ENCODE measurements around the gene HACL1.
A peak's percentile ranks its signal among the peaks of the same experiment; 100 is the strongest.
"Not testable (repeated sequence)": the region's sequence is repeated elsewhere in the genome, so short reads cannot be mapped to it uniquely, and the experiment has no call there.

The HACL1 gene

DNA sequence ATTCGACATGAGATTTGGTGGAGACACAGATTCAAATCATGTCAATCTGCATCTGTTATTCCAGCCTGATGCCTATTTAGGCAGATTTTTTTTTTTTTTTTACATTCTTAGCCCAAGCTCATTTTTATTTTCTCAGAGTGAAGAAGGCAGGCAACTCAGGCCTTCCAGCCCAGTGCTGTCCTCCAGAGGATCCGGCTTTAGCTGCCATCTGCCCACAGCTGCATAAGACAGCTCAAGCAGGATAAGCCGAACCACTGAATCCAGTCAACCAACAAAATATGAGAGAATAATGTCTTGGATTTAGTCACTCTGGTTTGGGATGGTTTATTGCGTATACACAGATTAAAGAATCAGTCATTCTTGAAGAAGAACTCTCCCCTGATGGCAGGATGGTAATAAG is 60.0 kb downstream of the HACL1 start:
- no peak for DNase-seq
- in situ Hi-C loops (cut with MboI; ENCODE audit: low pct_unique_long_range_greater_than_20kb, low sequenced_read_pairs), result no loop called here

DNA sequence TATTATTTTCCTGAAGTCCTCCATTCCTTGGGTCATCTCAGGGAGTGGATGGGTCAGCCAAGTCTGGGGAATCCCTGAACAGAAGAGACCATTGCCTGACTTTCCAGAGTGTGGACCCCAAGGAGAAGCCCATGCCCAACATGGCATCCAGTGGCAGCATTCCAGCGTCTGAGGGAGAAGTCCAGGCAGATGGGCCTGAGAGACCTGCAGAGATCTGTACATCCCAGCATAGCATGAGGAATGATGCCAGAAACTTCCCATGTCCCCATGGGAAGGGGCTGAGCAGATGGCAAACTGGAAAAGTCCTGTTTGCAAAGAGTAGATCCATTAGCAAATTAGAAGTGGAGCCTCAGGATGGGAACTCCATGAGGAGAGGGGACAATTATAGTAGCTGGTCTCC is 62.3 kb downstream of the HACL1 start:
- DNase-seq, result no peak
- in situ Hi-C loops (cut with MboI; ENCODE audit: low pct_unique_long_range_greater_than_20kb, low sequenced_read_pairs), result no loop called here

DNA sequence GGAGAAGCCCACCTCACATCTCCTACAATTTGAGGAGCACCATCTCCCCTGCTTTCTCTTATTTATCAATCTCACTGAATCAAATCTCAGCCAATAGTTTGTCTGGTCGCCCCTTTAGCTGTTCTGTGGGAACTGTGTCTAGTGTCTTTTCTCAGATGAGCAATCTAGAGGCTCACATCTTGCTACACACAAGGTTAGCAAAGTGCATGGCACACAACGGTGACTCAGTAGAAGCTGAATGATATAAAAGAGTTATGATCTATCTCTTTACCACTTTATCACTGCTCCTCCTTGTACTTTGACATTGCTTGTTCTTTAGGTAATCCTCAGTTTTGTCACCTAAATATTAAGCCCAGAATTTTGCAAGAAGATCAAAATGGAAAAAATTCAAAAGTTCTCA is 63.0 kb downstream of the HACL1 start:
- in situ Hi-C loops (cut with MboI; ENCODE audit: low pct_unique_long_range_greater_than_20kb, low sequenced_read_pairs), result no loop called here
- no peak for DNase-seq

DNA sequence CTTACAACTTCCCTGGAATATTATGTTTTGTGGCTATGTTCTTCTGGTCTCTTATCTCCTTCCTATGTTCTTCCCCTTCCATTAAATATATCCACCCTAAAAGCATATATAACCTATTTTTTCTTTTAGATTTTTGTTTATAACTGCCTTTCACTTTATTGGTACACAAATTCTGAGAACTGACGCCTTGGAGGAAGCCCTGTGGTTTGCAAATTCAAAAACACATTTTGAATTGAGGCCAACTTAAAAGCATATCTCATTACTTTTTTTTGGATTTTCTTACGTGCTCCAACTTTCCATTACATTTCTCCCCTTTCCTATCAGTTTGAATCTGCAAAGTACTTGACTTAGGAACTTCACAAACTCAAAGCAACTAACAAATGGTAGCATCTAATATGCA is 64.5 kb downstream of the HACL1 start:
- no peak for DNase-seq
- in situ Hi-C loops (cut with MboI; ENCODE audit: low pct_unique_long_range_greater_than_20kb, low sequenced_read_pairs), result no loop called here

DNA sequence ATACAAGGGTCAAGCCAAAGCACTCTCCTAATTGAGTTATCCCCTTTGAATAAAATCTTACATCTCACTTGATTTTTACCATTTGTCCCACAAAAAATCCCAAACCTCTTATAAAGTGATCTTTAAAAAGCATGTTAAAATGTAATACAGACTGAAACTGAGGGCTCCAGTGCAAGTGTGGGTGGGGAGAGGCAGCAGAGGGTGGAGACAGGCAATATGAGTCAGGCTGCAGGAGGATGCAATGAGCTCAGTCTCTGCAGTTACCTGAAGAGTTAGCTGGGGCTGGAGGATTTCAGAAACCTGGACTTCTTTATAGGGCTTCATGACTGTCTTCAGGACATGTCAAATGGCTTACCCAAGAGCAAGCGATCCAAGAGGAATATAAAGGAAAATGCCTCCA is 65.6 kb downstream of the HACL1 start:
- in situ Hi-C loops (cut with MboI; ENCODE audit: low pct_unique_long_range_greater_than_20kb, low sequenced_read_pairs), result no loop called here

DNA sequence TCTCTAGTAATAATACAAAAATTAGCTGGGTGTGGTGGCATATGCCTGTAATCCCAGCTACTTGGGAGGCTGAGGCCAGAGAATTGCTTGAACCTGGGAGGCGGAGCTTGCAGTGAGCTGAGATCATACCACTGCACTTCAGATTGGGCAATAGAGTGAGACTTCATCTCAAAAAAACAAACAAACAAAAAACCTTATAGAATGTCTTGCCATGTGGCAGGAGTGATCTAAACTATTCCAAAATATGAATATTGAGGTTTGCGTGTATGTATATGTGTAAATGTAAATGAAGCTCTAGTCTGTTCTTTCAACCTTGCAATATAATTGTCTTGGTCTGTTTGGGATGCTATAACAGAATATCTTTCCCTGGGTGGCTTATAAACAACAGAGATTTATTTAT is 68.8 kb downstream of the HACL1 start:
- DNase-seq; in situ Hi-C loops (cut with MboI; ENCODE audit: low pct_unique_long_range_greater_than_20kb, low sequenced_read_pairs): not testable (repeated sequence)

More for the DNA sequence above, 65.6 kb downstream of the HACL1 start:
- no peak for DNase-seq

DNA sequence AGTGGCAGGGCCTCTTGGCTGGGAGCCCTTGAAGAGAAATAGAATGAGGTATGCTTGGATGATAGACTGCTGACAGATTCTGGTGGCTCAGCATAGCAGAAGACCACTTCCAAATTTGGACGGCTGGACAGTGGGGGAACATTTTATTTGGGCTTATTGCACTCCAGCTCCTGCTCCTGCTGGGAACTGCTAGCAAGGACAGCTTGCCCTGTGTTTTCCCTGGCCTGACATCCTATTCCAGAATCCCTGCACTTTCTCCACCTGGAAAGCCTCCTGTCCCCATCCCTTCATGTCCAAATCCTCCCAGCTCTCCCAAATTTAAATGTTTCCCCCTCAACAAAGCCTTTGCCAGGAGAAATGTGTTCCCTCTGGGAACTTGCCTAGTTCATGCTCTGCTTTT is 70.0 kb downstream of the HACL1 start:
- DNase-seq, result no peak
- in situ Hi-C loops (cut with MboI; ENCODE audit: low pct_unique_long_range_greater_than_20kb, low sequenced_read_pairs), result no loop called here

DNA sequence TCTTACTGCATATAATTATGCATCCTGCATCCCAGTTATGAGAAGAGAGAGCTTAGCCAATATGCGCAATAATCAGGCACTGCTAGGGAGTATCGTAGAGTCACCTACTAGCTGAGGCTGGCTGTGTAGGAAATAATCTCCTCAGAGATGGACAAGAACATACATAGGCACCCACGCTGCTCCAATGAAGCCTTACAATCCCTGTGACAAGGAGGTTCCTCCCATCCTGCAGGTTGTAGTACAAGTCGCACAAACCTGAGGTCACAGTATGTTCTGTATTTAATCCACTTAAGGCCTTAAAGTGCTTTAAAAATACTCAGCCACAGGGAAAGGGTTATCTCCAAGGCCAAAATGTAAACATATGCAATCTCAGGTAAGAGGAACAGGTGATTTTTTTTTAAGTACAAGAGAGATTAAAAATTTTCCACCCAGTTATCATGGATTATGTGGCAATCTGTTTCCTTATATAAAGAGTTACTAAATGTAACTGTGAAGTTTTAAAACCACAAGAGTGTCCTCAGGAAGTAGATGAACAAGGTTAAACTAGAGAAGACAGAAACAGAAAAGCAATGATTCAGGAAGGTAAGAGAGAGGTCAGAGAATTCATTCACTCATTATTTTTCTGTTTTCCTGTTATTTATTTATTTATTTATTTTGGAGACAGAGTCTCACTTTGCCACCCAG is 72.4 kb downstream of the HACL1 start:
- DNase-seq, result no peak

DNA sequence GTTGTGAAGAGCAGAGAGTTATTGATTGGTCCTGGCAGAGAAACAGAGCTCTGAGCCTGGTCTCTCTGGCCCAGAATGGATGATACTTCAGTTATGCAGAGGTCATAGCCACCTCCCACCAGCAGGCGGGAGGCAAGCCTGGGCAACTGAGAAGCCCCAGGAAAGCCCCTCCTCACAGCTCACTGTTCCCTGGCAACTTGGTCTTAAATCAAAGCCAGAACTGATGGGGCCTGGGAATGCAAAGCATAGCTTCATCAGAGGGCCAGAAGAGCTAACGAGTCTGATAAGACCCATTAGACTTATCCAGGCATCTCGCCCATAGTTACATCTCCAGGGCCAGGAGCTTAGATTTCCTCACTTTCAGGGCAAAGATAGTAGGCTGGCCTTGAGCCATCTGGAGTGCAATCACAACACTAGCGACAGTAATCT is 74.3 kb downstream of the HACL1 start:
- in situ Hi-C loops (cut with MboI; ENCODE audit: low pct_unique_long_range_greater_than_20kb, low sequenced_read_pairs), result no loop called here
- DNase-seq, result no peak

More for the DNA sequence above, 72.4 kb downstream of the HACL1 start:
- in situ Hi-C loops (cut with MboI; ENCODE audit: low pct_unique_long_range_greater_than_20kb, low sequenced_read_pairs), result no loop called here

DNA sequence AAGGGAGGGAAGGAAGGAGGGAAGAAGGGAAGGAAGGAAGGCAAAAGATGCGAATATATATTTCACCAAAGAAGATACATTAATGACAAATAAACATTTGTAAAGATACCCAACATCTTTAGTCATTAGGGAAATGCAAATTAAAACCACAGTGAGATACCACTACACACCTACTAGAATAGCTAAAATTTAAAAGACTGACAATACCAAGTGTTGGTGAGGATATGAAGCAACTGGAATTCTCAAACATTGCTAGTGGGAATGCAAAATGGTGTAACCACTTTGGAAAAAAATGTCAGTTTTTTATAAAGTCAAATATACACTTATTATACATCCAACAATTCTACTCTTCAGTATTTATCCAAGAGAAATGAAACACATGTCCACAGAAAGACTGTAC is 75.6 kb downstream of the HACL1 start:
- no peak for DNase-seq
- in situ Hi-C loops (cut with MboI; ENCODE audit: low pct_unique_long_range_greater_than_20kb, low sequenced_read_pairs), result no loop called here

DNA sequence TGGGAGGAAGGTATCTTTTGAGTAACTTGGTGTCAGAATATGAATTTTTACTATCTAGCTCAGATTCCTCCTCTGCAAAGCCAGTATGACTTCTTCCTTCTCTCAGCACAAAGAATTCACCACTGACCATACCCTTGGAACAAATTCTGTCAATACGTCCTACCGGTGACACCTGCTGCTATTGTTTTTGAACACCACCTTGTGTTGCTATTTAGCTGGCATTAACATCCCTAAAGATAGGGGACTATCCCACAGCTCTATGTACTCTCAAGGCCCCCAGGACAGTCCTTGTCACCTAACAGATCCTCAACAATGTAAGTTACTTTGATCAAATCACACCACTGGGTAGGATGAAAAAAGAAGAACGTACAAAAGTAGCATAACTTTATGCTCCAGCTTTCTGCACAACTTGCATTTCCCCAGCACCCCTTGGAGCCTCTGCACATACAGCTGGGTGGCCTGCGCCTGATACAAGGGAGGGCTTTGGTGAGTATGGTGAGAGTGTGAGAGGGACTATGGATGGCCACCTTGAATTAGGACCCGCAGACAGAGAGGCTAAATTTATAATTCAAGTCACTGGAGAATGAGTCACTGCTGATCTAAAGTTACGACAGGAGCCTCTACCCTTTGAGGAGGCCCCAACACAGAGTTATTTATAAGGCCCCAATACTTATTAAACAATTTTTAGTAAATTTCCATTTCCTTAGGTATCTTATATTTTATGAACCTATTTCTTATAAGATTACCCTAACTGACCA is 77.5 kb downstream of the HACL1 start:
- in situ Hi-C loops (cut with MboI; ENCODE audit: low pct_unique_long_range_greater_than_20kb, low sequenced_read_pairs), result no loop called here

DNA sequence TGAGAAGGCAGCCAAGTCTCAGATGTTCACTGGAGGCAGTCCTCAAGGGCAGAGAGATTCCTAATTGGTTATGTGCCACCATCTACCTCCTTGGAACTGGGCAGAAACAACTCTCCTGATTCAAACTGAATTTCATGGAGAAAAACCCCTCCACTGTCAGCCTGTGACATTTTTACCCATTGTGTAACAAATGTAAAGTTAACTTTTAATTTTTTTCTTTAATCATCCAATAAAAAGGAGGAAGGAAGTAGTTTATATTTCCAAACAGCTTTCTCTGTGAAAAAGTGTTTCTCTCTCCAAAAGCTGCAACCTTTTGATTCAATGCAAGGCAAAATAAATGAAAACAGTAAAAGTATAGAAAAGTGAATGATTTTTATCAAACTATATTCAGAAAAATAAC is 79.4 kb downstream of the HACL1 start:
- in situ Hi-C loops (cut with MboI; ENCODE audit: low pct_unique_long_range_greater_than_20kb, low sequenced_read_pairs), result no loop called here
- DNase-seq, result no peak

More for the DNA sequence above, 77.5 kb downstream of the HACL1 start:
- no peak for DNase-seq

DNA sequence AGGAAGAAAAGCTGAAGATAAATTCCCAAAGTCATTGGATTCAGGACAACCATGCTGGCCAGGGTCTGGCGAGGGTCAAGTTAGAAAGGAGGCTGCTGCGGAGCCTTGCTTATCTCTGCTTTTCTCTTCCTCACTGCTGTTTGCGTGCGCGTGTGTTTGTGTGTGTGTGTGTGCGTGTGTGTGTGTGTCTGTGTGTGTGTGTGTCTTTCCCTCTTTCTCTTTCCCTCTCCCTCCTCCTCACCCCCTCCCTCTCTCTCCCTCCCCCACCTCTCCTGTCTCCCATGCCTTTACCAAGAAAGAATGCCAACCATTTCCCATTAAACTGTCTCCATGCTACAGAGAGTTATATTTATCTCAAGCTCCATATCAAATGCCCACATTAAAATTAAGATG is 79.8 kb downstream of the HACL1 start, which contains the start of gene COLQ:
COLQ (minus strand) TSS at position 134 of the 393 bp plus-strand sequence; CDS start at position 53, 81 bp downstream.
- no peak for DNase-seq
- in situ Hi-C loops (cut with MboI; ENCODE audit: low pct_unique_long_range_greater_than_20kb, low sequenced_read_pairs), result no loop called here

DNA sequence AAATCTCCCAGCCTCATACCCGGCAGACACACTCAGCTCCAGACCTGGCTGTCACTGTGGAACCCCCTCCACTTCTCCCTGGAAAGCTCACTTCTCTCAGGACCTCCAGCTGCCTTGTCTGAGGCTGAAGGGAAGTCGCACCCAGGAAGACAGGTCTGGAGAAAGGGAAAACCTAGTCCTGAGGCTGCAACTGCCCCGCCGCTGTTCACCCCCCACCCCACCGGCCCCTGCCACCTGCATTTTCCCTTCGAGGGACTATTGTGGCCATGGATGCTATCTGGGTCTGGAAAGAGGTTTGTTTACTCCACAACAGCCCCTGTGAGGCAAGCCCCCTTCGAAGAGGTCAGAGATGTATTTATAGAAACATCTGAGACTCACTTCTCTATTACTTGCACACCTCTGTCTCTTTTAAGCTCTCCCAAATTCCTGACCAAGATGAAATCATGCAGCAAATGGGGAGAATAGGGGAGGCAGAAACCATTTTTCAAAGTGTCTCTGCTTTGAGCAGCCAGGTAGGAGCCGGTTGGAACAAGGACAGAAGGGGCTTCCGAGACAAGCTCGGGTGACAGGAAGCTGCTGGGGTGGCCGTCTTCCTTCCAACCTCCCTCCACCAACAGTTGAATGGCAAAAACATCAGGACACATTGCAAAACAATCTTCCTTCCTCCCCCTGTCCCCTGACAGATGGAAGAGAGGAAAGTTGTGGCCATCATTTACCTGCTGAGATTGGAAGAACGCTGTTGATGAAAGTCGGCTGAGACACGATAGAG is 80.4 kb downstream of the HACL1 start:
- in situ Hi-C loops (cut with MboI; ENCODE audit: low pct_unique_long_range_greater_than_20kb, low sequenced_read_pairs), result no loop called here
- peak; percentile 53 for DNase-seq

DNA sequence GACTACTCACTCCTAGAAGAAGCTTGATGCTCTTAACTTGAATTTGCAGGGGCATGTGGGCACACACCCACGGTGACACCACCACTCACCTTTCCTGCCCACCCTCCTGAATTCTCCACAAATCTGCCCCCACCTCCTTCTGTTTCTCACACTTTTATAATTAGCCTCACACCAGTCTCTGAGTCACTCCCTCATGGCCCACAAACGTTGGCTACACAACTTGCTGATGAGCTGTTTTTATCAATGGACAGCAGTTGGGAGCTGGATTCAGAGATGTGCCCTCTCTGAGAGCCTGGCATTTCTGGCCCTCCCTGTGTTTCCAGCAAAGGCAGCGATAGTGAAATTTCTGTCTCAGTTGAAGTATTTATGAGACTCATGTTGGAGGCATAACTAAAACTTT is 81.2 kb downstream of the HACL1 start:
- in situ Hi-C loops (cut with MboI; ENCODE audit: low pct_unique_long_range_greater_than_20kb, low sequenced_read_pairs), result no loop called here
- no peak for DNase-seq

DNA sequence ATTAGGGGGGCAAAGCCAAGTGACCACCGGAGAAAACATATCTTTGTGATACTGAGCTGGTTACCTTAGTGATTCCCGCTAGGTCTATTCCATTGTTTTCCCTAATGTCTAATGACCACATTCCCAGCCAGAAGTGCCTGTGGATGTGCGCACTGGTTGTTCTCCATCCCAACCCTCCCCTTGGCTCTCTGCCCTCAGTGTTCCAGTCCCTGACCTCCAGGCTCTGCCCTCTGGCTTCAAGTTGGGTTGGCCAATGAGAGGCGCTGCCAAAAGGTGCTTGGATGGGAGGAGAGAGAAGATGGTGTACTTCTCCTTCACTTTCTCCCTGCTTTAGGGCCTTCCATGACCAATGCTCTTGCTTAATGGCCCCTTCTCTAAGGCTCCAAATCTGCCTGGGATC is 82.3 kb downstream of the HACL1 start:
- no peak for DNase-seq
- in situ Hi-C loops (cut with MboI; ENCODE audit: low pct_unique_long_range_greater_than_20kb, low sequenced_read_pairs), result no loop called here

DNA sequence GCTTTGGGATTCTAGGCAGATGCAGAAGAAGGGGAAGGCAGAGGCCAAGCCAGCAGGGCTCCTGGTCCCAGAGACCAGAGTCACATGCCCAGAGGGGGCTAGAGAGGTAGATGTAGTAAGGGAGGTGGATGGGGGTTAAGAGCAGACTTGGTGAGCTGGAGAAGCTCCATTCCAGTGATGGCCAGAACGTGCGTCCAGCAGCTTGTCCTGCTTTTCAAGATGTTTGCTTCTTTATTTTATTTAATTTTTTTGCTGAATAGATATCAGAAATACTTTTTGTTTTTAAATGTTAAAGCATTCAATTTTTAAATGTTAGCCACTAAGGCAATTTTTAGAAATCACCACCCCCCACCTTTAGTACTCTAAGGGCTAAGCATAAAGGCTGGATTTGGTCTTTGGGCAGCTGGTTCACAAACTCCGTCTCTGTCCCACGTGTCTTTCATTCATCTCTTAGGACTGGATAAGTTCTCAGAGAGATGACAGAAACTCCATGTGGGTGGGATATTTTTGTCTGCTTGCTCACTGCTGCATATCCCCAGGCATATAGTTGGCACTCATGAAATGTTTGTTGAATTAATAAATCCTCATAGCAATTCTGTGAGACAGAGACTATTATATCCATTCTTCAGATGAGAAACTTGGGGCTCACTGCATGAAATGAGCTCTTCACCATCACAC is 86.6 kb downstream of the HACL1 start:
- in situ Hi-C loops (cut with MboI; ENCODE audit: low pct_unique_long_range_greater_than_20kb, low sequenced_read_pairs), result no loop called here
- DNase-seq, result no peak

DNA sequence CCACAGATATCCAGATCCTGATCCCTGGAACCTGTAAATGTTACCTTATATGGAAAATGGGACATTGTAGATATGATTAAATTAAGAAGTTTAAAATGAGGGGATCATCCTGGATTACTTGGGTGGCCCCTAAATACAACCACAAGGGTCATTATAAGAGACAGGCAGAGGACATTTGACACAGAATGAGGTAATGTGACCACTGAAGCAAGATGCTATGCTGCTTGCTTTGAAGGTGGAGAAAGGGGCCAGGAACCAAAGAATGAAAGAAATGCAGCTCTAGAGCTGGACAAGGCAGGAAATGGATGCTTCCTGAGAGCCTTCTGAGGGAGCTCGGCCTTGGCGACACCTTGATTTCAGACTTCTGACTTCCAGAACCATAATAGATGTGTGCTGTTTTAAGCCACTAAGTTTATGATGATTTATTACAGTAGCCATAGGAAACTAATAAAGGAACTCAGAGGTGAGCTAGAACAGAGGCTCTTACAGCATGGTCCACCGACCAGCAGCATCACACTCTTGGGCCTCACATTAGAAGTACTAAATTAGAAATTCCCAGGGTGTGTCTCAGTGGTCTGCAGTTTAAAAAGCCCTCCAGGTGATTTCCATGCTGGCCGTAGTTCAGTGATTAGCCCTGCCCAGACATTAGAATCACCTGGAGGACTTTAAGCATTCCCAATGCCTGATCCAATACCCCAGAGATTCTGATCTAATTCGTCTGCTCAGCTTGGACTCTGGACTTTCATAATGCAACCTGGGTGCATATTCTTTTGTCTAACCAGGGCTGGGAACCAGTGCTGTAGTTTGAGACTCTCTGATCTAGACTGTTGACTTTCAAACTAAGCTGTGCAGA is 87.3 kb downstream of the HACL1 start:
- no peak for DNase-seq
- in situ Hi-C loops (cut with MboI; ENCODE audit: low pct_unique_long_range_greater_than_20kb, low sequenced_read_pairs), result no loop called here

DNA sequence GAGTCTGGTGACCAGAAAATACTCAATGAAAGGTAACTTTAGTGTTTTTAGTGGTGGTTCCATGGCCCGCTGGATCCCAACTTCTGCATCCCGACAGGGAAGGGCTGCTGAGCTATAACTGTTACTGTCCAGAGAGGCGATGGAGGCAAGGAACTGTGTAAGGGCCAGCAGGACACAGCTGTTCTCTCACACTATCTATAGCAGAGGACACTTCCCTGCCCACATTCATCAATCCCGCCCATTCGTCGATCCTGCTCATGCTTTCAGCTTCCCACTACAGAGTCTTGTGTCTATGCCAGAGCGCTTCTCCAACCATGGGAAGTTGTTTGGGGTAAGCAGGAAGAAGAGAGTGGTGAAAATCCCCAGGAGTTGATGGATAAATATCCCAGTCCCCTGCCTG is 88.3 kb downstream of the HACL1 start:
- in situ Hi-C loops (cut with MboI; ENCODE audit: low pct_unique_long_range_greater_than_20kb, low sequenced_read_pairs), result no loop called here
- DNase-seq, result no peak

All from KBM-7 (cell line).